Aorta (tissue), 5 donors: Measurements from ENCODE around the gene DOK5. TPM values are rescaled to one million over a fixed set of nuclear protein-coding genes. Genes with fewer than 3 reads are reported as not detected.

Experiments
- ATAC-seq: fragments of 200-7000 bp; cut with Tn5 transposase; one replicate; pipeline ENCODE4 v1.9.1; 2022; ENCODE audit warnings: moderate library complexity; ENCODE audit not compliant: low FRiP score
- DNase-seq, 2 donors: peaks; one replicate each; pipeline ENCODE4 v3.0.0-alpha.2; 2020
- H3K27ac ChIP-seq, 2 donors: one replicate each; pipeline ENCODE4 v1.5.1; 2013; ENCODE audit warnings: low read length in 2 of 2, mild to moderate bottlenecking in 2 of 2, moderate library complexity in 2 of 2, control low read depth in 1 of 2, inconsistent platforms in 1 of 2, low read depth in 1 of 2
- H3K27me3 ChIP-seq, 2 donors: one replicate each; pipeline ENCODE4 v1.6.1; 2013; ENCODE audit warnings: control low read depth in 1 of 2, low read length in 1 of 2, mild to moderate bottlenecking in 1 of 2, moderate library complexity in 1 of 2; ENCODE audit not compliant: insufficient read depth in 2 of 2, control insufficient read depth in 1 of 2
- H3K36me3 ChIP-seq, 2 donors: one replicate each; pipeline ENCODE4 v1.6.1; 2013; ENCODE audit warnings: control low read depth in 1 of 2, low read length in 1 of 2, mild to moderate bottlenecking in 1 of 2; ENCODE audit not compliant: insufficient read depth in 2 of 2, control insufficient read depth in 1 of 2
- H3K4me1 ChIP-seq, 2 donors: one replicate each; pipeline ENCODE4 v1.6.1; 2013; ENCODE audit warnings: low read length in 2 of 2, control low read depth in 1 of 2, mild to moderate bottlenecking in 1 of 2, moderate library complexity in 1 of 2; ENCODE audit not compliant: insufficient read depth in 2 of 2, control insufficient read depth in 1 of 2
- H3K4me3 ChIP-seq, 2 donors: one replicate each; pipeline ENCODE4 v1.5.1; 2013; ENCODE audit warnings: low read length in 2 of 2, control low read depth in 1 of 2, mild to moderate bottlenecking in 1 of 2
- H3K9me3 ChIP-seq: one replicate; pipeline ENCODE4 v1.6.1; 2013; ENCODE audit warnings: mild to moderate bottlenecking, low read length; ENCODE audit not compliant: control insufficient read depth
- WGBS, 2 donors: extraction: QIAGEN DNeasy Blood & Tissue Kit; methylation state at CpG; one replicate each; pipeline ENCODE4 v1.1.7; 2013; 5-methylcytosine and 5-hydroxymethylcytosine counted together
- intact Hi-C, 2 donors: fragments of 100-400 bp; cut with DNase I; formaldehyde crosslinking; loops; one replicate each; pipeline versions ENCODE4 v1.14.2 to v1.15.0; 2022
- polyA plus RNA-seq, 2 donors: library from polyadenylated mRNA; stranded (reverse); fragments of 200-250 nt; gene quantifications; one replicate each; pipeline ENCODE4 v1.2.3, GENCODE V29; 2013
- total RNA-seq, 2 donors: library from RNA; stranded (reverse); fragmentation: NEBNext Ultra II Directional; extraction: Animal tissue kit (Norgen Biotek cat#: 25700); gene quantifications; one replicate each; pipeline ENCODE4 v1.2.1, GENCODE V29; 2021
- donor health status: healthy with polysubstance abuse.
- donor health status: Bipolar disorder and iron deficiency.
- donor health status: DM: no; HTN: no; CAD: no.
- donor health status: DM: no; HTN: no; CAD: no.
- donor health status: DM: yes; HTN: yes; CAD: no.

DOK5 gene
- total and polyA plus RNA-seq, 4 donors = 5.2 to 13.3 (median 9.0) TPM

DNA sequence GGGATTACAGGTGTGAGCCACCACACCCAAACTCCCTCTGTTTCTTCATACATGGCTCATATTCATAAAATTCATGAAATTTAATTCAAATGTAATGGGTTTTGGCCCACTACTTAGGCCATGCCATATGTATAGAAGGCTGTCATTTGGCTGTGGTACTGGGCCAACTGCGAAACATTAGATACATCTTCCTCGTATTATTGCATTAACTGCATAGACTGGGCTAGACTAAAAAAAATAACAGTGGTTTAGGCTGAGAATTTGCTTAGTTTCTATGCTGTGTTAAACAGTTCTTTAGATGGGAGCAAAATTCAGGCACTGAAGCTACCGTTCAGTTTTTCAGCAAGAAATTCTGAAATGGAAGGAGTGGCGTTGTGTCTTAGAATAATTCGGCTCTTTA is 133.6 kb downstream of the DOK5 start:
- H3K9me3 ChIP-seq = no peaks in the 10 kb centered on the region
- no peaks in the 10 kb centered on the region for H3K27me3 ChIP-seq
- H3K27ac ChIP-seq = no peak overlapping the region
- intact Hi-C loops = no loop called here
- WGBS, 2 donors = 94 to 95% methylated on average over 5 of the region's 5 CpGs
- ATAC-seq (no peak), DNase-seq (no peak)
- no peak overlapping the region for H3K4me3 ChIP-seq
- no peaks in the 10 kb centered on the region for H3K4me1 ChIP-seq
- peaks cover 0 to 3% of the 10 kb centered on the region in 2 donors for H3K36me3 ChIP-seq

DNA sequence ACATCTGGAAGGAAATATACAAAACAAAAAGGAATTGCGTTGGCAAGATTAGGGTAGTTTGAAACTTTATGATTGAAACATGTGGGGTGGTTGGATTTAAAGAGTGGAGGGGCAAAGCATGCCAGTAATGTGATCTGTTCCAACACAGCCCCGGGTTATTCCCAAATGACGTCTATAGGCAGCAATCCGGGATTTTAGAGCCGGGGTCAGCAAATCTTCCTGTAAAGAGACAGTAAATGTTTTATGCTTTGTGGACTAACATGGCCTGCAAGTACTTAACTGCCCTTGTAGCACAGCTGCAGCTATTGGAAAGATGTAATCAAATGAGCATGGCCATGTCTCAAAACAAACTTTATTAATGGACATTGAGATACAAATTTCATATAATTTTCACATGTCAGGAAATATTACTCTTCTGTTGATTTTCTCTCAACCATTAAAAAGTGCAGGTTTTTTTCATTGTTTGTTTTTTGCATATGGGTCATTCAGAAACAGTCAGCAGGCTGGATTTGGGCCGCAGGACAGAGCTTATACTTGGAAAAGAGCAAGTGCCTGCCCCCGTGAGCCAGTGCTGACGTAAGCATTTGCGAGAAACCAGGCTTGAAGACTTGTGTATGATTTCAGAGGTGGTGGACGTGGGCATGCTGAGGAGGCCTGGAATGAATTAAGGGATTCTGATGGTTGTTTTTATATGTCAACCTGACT is 136.5 kb downstream of the DOK5 start:
- intact Hi-C loops = no loop called here
- Histone ChIP-seq H3K4me1 (no peaks in the 10 kb centered on the region), H3K27ac (no peak overlapping the region), H3K36me3 (peaks cover 0 to 3% of the 10 kb centered on the region in 2 donors), H3K9me3 (no peaks in the 10 kb centered on the region), H3K4me3 (no peak overlapping the region), H3K27me3 (no peaks in the 10 kb centered on the region)
- ATAC-seq (no peak), DNase-seq (no peak)
- WGBS, 2 donors = 77% methylated on average over 10 of the region's 10 CpGs

DNA sequence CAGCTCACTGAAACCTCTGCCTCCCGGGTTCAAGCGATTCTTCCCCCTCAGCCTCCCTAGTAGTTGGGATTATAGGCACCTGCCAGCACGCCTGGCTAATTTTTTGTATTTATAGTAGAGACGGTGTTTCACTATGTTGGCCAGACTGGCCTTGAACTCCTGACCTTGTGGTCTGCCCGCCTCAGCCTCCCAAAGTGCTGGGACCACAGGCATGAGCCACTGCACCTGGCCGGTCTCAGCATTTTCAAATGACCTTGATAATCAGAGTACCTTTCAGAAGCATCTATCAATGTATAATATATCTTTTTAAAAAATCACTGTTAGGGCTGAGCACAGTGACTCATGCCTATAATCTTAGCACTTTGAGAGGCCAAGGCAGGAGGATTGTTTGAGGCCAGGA is 143.0 kb downstream of the DOK5 start:
- intact Hi-C loops = no loop called here
- no peak for ATAC-seq
- WGBS, 2 donors = 91 to 93% methylated on average over 6 of the region's 6 CpGs

DNA sequence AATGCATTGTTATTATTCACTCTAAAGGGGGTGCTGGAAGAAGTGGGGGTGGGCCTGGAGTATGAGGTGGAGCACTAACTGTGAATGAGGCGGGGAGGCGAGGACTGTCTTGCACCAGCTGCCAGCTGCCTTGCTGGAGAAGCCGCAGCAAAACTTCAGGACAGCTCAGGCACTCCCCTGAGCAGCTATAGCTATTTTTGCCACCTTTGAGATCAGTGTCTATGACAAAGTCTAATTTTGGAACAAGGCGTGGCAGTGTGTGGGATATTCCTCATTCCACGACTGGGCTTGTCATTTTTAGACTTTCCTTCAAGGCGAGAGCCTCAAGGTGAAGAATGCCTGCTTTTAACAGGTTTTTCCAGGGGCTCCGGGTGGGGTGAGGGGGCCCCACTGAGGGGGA is 143.8 kb downstream of the DOK5 start:
- DNase-seq (no peak), ATAC-seq (no peak)
- Histone ChIP-seq H3K27ac (no peak overlapping the region), H3K4me1 (peaks cover 2% of the 10 kb centered on the region in 2 donors), H3K36me3 (no peaks in the 10 kb centered on the region), H3K27me3 (no peaks in the 10 kb centered on the region), H3K4me3 (no peak overlapping the region), H3K9me3 (no peaks in the 10 kb centered on the region)
- 63 to 69% methylated on average over 7 of the region's 7 CpGs for WGBS, 2 donors
- intact Hi-C loops = no loop called here

More for the DNA sequence above, 143.0 kb downstream of the DOK5 start:
- no peaks in the 10 kb centered on the region for H3K9me3 ChIP-seq
- no peak overlapping the region for H3K4me3 ChIP-seq
- H3K36me3 ChIP-seq = no peaks in the 10 kb centered on the region
- H3K4me1 ChIP-seq = no peaks in the 10 kb centered on the region
- H3K27ac ChIP-seq = no peak overlapping the region
- DNase-seq = no peak
- no peaks in the 10 kb centered on the region for H3K27me3 ChIP-seq

DNA sequence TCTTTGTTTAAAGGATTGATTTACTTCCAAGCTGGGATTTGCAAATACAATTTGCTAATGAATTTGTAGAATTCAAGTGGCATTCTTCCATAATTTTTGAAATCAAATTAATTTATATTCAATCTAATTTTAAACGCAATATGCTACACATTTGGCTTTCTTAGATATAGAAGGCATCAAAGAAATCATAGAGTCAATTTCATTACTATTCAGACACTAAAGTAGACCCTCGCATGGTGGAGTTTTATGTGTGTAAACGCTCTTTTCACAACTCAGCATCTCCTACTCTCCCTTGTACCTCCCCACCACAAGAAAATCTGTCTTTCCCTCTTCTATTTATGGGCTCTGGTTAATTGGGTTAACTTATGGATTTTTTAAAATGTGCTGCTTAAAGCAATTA is 144.3 kb downstream of the DOK5 start:
- ATAC-seq (no peak), DNase-seq (no peak)
- WGBS, 2 donors = 94% methylated on average over 3 of the region's 3 CpGs
- intact Hi-C loops = no loop called here
- no peak overlapping the region for H3K27ac ChIP-seq
- H3K27me3 ChIP-seq = no peaks in the 10 kb centered on the region
- no peaks in the 10 kb centered on the region for H3K9me3 ChIP-seq
- no peak overlapping the region for H3K4me3 ChIP-seq
- H3K36me3 ChIP-seq = no peaks in the 10 kb centered on the region
- peaks cover 2 to 3% of the 10 kb centered on the region in 2 donors for H3K4me1 ChIP-seq

DNA sequence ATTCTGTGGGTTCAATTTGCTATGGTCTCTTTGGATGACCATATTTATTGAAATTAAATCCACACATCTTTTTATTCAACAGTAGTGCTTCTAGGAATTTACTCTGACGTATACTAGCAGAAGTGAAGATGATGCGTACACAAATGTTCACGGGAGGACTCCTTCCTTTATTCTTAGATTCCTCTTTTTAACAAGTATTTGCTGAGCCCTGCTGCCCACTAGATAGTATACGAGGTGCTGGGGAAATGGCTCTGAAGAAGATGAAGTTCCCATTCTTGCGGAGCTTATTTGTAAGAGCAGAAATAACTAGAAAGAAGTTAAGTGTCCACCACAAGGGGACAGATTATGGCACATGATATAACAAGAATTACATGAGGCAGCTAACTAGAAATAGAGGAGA is 145.2 kb downstream of the DOK5 start:
- Histone ChIP-seq H3K27me3 (no peaks in the 10 kb centered on the region), H3K4me1 (peaks cover 2 to 3% of the 10 kb centered on the region in 2 donors), H3K36me3 (no peaks in the 10 kb centered on the region), H3K9me3 (no peaks in the 10 kb centered on the region), H3K27ac (no peak overlapping the region), H3K4me3 (no peak overlapping the region)
- ATAC-seq = no peak
- WGBS, 2 donors = 94% methylated on average over 5 of the region's 5 CpGs
- intact Hi-C loops = no loop called here
- DNase-seq = no peak

DNA sequence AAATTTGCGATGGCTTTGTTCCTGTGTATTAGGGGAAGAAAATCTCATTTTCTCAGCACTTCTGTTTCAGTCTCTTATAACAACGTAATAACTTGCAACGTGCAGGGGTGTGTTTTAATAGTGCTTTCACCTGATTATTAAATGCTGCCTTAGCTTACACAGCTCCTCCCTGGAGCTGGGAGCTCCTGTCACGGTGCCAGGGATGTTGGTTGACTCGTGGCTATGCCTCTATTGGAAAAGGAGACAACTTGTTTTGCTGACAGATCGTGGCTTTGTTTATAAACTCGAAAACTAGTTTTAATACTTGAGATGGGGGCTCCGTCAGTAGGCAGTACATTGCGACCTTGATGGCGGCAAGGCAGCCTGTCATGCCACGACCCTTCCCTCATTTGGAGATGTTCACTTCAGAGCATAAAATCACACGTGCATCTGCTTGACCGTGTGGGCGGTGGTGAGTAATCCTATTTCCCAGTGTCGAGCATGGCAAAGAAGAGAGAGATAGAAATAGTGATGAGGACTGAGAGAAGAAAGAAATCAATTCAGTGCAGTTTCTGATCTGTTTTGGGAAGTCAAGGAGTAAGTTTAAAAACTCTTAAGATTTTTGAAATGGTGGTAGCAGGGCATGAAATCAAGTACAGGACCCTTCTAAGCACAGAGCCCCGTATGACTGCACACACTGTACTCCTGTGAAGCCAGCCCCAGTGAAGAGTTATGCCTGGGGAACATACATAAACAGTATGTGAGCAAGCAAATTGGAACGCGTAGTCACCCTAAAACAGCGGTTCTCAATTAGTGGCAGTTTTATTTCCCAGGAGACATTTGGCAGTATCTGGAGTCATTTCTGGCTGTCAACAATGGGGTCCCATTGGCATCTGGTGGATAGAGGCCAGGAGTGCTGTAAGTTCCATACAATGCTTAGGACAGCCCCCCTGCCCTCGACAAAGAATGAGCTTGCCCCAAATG is 147.2 kb downstream of the DOK5 start:
- H3K4me3 ChIP-seq = no peak overlapping the region
- no peak overlapping the region for H3K27ac ChIP-seq
- intact Hi-C loops = no loop called here
- peaks cover 2 to 3% of the 10 kb centered on the region in 2 donors for H3K4me1 ChIP-seq
- H3K36me3 ChIP-seq = no peaks in the 10 kb centered on the region
- DNase-seq (no peak), ATAC-seq (no peak)
- 80 to 83% methylated on average over 20 of the region's 20 CpGs for WGBS, 2 donors
- H3K27me3 ChIP-seq = no peaks in the 10 kb centered on the region
- no peaks in the 10 kb centered on the region for H3K9me3 ChIP-seq

DNA sequence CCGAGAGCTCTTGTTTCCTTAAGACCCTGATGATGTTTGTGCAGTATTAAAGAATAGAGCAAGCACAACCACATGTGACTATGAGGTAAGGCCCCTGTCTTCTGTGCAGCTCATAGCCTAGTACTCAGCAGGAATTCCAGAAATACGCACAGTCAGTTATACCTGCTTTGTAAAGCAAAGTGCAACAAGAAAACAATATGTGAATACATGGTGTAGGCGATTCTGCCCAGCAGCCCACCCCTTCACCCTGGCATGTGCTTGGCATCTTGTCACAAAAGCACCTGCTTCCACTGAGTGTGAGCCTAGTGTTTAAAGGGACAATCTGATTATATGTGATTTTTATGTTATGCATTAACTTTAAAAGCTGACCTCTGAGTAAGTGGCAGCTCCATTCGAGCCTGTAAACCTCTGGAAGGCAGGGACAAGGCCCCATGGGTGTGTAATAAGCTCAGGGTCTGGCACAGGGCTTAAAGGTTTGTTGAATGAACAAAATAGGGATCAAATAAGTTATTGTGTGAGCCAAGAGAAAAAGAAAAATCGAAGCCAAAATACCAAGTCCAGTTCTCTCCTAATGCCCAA is 148.7 kb downstream of the DOK5 start:
- no peaks in the 10 kb centered on the region for H3K9me3 ChIP-seq
- peaks cover 2 to 3% of the 10 kb centered on the region in 2 donors for H3K4me1 ChIP-seq
- intact Hi-C loops = no loop called here
- WGBS, 2 donors = 47 to 53% methylated on average over 5 of the region's 5 CpGs
- no peak overlapping the region for H3K27ac ChIP-seq
- H3K4me3 ChIP-seq = no peak overlapping the region
- DNase-seq (no peak), ATAC-seq (no peak)
- H3K36me3 ChIP-seq = no peaks in the 10 kb centered on the region
- H3K27me3 ChIP-seq = no peaks in the 10 kb centered on the region
